RKO (cell line): ENCODE measurements around the gene STMND1.
"Not testable (repeated sequence)": the region's sequence is repeated elsewhere in the genome, so short reads cannot be mapped to it uniquely, and the experiment has no call there.

Experiments
- DNase-seq: peaks from one replicate; pipeline ENCODE4 v3.0.0-alpha.2; 2016; ENCODE audit warnings: low spot score

STMND1 gene

GRCh38 chr6:17101422-17102257, at the start of gene STMND1:
Gene STMND1, plus strand, starts transcription at chr6:17102050. Its CDS starts 208 bp downstream, at chr6:17102258.
- no peak for DNase-seq

DNA sequence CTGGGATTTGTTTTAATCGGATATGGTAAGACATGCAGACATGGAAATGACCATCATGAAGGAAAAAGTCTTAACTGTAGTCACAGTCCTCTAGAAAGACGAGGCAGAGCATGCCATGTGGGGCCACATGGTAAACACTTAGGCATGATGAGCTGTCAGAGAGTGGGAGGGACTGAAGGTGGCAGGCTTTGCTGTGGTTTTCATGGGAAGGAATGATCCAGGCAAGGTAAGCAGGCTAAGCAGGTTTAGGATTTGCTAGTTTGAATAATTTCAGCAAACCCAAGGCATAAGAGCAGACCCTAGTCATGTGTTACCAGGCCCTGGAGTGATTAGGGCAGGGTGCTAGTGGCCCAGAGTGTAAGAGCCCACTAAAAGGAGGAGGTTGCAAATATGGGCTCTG, 47.2 kb upstream of the STMND1 start:
- DNase-seq, result no peak

- DNase-seq, result no peak
These were observed 44.5 kb upstream of the STMND1 start for GRCh38 chr6:17057322-17057721.

DNA sequence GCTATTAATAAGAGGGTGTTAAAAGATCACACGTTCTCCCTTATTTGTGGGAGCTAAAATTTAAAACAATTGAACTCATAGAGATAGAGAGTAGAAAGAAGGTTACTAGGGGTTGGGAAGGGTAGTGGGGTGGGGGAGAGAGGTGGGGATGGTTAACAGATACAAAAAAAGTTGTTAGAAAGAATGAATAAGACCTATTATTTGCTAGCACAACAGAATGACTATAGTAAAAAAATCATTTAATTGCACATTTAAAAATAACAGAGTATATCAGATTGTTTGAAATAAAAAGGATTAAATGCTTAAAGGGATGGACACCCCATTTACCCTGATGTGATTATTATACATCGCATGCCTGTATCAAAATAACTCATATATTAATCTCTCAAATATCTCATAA, 43.3 kb upstream of the STMND1 start:
- DNase-seq, result no peak

DNA sequence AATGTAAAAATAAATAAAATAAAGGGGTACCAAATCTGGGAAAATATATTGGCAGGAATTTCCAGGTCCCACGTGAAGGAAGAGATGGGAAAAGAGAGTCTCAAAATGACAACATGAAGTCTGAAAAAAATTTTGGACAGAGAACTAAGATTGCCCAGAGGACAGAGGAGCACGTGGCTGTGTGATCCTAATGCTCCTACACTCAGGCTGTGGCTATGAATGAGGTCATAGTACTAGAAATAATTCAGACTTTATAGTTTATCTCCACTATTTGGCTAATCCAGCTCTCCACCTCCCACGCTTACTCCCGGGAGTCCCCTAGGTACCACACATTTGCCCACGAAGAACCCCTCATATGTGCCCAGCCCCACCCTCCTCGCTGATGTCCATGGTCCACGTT, 42.8 kb upstream of the STMND1 start:
- DNase-seq, result no peak

- no peak for DNase-seq
These were observed 42.0 kb upstream of the STMND1 start for GRCh38 chr6:17059850-17060249.

DNA sequence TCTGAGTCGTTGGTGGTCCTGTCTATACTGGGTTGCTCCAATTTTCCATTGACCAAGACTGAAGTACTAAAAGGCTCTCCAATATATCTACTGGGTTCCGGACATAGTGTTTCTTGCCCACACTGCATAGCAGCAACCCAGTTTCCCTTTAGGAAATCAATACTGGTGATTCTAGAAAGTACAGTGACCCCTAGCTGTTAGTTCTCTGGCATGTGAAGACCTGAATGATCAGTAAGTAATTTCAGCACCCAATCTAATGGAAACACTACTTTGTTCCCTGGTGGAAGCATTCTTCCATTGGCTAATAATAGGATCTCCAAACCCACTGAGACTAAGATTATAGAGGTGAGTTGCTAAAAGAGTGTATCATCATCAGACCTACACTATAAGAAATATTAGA, 40.8 kb upstream of the STMND1 start:
- DNase-seq, result no peak

GRCh38 chr6:17062871-17063440, 38.9 kb upstream of the STMND1 start:
- DNase-seq, result no peak

DNA sequence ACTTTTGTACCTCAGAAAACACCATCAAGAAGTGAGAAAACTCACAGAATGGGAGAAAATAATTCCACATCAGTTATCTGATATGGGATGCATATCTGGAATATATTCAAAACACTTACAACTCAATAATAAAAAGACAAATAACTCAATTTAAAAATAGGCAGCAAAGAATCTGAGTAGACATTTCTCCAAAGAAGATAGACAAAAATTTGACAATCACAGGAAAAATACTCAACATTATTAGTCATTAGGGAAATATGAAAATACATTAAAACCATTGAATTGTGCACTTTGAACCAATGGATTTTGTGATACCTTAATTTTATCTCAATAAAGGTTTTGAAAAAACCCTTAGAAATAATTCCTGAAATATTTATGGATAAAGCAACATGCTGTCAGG, 36.9 kb upstream of the STMND1 start:
- DNase-seq, result no peak

- DNase-seq, result no peak
These were observed 35.2 kb upstream of the STMND1 start for GRCh38 chr6:17066610-17067009.

GRCh38 chr6:17068972-17069371, 32.9 kb upstream of the STMND1 start:
- DNase-seq, result not testable (repeated sequence)

GRCh38 chr6:17070400-17070799, 31.4 kb upstream of the STMND1 start:
- not testable (repeated sequence) for DNase-seq

DNA sequence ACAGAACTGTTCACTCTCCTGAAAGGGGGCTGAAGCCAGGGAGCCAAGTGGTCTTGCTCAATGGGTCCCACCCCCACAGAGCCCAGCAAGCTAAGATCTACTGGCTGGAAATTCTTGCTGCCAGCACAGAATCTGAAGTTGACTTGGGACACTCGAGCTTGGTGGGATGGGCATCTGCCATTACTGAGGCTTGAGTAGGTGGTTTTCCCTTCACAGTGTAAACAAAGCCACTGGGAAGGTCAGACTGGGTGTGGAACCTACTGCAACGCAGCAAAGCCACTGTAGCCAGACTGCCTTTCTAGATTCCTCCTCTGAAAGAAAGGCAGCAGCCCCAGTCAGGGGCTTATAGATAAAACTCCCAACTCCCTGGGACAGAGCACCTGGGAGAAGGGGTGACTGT, 28.3 kb upstream of the STMND1 start:
- DNase-seq, result not testable (repeated sequence)

DNA sequence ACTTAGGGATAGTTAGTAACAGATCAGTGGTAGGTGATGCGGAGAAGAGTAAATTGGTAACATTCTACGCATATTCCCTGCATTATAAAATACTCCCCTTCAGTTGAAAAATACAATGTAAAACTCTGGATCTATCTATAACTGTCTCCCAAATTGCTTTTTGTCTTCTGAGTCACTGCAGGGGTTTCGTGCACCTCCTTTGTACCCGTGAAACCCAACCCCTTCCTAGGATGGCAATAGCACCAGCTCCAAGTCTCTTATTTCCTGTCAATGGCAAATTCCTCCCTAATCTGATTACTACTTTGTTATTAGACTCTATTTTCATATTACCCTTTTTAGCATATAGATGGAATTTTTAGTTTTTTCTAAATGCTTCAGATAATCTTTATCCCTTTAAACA, 20.6 kb upstream of the STMND1 start:
- no peak for DNase-seq

DNA sequence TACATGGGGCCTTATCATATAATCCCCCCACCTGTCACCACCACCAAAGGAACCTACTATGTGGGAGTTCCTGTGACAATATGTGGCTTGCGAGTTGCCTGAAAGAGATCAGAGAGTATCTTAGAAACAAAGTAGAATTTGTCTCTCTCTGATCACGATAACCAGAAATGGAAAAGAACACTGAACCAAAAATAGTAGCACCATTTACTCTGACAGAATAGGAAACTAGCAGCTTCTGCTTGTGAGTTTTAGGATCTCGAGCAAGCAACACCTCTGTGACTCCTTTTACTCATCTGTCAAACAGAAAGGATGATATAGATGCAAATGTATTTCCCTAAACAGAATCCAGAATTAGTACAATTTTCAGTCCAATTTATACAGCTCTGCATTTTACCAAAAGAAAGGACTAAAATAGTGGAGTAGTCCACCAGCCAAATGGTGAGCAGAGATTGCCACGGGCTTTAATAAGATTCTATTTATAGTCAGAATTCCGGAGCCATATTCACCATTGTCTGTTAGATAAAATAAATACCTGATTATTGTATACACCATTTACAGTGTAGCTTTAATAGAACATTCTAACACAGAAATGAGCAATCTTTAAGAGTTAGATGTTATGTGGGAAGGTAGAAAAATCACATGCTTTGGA, 19.9 kb upstream of the STMND1 start:
- DNase-seq, result no peak

GRCh38 chr6:17083397-17083796, 18.5 kb upstream of the STMND1 start:
- DNase-seq, result no peak

DNA sequence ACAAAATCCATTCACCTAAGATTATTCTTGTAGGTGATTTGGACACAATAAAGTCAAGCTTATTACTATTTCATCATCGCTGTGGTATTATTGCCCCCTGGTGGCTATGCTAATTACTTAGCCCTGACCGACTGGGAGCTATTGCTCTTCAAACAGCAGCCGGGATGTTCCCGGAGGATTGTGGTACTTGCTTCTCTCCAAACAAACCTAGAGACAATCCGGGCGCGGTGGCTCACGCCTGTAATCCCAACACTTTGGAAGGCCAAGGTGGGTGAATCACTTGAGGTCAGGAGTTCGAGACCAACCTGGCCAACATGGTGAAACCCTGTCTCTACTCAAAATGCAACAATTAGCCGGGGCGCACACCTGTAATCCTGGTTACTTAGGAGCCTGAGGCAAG, 15.4 kb upstream of the STMND1 start:
- peak; percentile 61 for DNase-seq

DNA sequence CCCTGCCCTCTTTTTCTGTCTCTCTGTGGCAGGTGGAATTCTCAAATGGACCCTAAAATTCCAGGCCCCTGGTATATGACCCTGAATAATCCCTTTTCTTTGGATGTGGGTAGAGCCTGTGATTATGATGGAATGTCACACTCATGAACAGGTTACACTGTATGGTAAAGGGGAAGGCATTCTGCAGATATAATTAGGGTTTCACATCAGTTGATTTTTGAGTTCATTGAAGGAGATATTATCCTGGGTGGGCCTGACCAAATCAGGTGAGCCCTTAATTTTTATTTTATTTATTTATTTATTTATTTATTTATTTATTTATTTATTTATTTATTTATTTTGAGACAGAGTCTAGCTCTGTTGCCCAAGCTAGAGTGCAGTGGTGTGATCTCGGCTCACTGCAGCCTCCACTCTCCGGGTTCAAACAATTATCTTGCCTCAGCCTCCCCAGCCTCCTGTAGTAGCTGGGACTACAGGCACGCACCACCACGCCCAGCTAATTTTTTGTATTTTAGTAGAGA, 13.7 kb upstream of the STMND1 start:
- no peak for DNase-seq

DNA sequence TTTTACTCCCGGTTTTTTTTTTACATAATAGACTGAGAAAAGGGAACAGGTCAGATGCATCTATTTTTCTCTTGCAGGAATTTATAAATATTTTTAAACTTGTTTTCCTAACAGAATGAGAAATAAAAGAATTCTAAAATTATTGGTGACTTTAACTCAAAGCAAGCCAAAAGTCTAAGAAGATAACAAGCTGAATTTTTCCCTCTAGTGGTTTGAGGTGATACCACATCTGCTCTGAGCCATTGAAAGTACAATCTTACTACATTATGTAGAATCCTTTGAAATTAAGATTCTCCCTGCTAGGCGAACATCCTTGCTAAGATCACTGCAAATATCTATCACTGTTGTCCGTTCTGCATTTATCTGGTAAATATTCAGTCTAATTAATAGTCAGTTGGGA, 10.7 kb upstream of the STMND1 start:
- no peak for DNase-seq

DNA sequence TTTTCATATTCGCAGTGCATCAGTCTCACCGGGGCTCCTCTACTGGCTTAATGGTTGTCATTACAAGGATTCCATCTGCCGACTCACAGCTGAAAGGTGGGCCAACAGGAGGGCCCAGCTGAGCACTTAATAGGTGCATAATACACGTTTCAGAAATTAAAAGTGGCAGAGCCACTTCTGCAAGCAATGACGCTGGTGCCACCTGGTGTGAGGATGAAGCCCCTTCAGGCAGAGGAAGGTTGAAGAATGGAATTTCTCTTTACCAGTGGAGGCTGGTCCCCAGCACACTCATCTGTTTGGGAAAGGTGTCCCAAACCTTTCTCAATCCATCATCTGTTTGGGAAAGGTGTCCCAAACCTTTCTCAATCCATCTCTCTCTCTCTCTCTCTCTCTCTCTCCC, 8.2 kb upstream of the STMND1 start:
- DNase-seq, result peak; percentile 14

DNA sequence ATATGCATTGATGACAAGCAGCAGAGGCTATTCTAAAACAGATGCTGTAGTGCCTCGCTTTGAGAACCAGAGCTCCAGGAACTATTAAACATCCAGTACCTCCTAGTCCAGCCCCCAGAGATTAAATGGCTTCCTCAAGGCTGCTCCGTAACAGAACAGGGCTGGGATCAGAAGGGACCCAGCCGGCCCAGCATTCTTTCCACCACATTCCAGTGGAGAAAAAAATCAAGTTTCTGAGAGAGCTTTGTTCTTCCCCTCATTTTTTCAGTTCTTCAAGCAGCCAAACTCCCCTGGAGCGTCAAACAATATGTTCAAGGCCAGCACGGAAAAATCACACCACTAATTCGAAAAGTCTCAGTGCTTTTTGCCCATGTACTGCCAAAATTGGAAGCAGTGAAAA, 5.8 kb upstream of the STMND1 start:
- DNase-seq, result no peak

DNA sequence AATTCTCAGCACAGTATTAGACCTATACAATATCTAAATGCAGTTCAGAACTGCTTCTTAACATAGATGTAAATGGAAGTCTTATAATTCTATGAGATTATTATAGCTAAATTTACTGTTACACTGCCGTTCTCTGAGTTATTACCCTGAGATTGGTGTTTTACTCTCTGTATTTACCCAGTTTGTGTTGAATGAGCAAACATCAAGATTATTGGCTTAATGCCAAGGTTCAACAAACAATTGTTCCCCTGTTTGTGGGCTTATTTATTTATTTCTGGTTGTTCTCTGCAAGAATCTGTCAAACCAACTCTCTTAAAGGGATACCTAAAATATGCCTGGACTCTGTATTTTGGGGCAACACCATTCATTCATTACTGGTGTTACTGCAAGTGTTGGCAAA, 5.2 kb upstream of the STMND1 start:
- no peak for DNase-seq

- DNase-seq, result no peak
These were observed 3.9 kb upstream of the STMND1 start for GRCh38 chr6:17097982-17098381.
